ENCODE measurements around the gene MEMO1. TPM values are rescaled to one million over a fixed set of nuclear protein-coding genes. Genes with fewer than 3 reads are reported as not detected.

Gene MEMO1
- total and polyA plus RNA-seq, 9 of the 15 experiments (the other 6 are each of a cell fraction or from before 2014, with no cell fraction given) = 22.1 to 87.7 (median 61.2) TPM

DNA sequence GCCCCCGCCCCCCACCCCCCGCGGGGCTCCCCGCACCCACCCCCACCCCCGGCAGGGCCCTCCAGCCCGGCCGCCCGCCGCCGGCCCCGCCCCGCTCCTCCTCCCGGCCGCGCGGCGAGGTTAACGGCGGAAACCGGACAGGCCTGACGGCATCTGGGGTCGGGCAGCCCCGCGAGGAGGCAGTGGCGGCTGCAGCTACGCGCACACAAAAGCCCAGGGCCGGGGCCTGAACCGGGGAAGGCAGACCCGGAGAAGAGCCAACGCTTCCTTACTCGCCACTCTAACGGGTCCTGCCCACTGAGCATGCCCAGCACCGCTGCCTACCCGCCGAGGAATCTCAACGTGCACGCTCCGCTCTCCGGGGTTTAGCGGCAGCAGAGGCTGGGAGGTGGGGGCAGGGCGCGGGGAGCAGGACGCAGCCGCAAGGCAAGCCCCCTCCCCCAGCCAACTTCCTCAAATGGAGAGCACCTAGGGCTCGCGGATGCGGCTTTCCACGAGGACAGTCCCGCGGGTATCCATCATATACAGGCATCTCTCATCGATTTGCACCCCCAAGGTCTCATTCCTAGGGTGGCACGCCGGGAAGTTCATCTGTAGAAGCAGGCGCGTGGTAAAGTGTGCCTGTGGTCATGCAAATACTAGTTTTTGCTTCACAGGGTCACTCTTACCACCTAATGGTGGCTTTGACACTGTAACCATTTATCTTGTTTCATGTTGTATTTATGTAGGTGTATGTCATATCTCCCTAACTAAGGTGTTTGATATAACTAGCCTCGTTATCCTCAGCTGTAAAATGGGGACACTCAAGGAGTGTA is at the start of gene MEMO1 (continued):
- TF ChIP-seq, protein P1, sequence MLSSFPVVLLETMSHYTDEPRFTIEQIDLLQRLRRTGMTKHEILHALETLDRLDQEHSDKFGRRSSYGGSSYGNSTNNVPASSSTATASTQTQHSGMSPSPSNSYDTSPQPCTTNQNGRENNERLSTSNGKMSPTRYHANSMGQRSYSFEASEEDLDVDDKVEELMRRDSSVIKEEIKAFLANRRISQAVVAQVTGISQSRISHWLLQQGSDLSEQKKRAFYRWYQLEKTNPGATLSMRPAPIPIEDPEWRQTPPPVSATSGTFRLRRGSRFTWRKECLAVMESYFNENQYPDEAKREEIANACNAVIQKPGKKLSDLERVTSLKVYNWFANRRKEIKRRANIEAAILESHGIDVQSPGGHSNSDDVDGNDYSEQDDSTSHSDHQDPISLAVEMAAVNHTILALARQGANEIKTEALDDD (IDR thresholded peaks at IDR 0.05) = 0 out of 2 replicates have a peak, but pooled peaks have one; percentile 69
- TF ChIP-seq HCFC1 (IDR thresholded peaks at IDR 0.05; ENCODE audit: low read depth, low read length) = no peak; the same call in none of the 2 replicates
- TF ChIP-seq, protein P2, sequence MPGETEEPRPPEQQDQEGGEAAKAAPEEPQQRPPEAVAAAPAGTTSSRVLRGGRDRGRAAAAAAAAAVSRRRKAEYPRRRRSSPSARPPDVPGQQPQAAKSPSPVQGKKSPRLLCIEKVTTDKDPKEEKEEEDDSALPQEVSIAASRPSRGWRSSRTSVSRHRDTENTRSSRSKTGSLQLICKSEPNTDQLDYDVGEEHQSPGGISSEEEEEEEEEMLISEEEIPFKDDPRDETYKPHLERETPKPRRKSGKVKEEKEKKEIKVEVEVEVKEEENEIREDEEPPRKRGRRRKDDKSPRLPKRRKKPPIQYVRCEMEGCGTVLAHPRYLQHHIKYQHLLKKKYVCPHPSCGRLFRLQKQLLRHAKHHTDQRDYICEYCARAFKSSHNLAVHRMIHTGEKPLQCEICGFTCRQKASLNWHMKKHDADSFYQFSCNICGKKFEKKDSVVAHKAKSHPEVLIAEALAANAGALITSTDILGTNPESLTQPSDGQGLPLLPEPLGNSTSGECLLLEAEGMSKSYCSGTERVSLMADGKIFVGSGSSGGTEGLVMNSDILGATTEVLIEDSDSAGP (CRISPR knock-in tag; IDR thresholded peaks at IDR 0.05) = peak; percentile 51; the same call in 1 of the 2 replicates
- TF ChIP-seq EHMT2 (IDR thresholded peaks at IDR 0.05) = peak; percentile 6; the same call in 1 of the 2 replicates
- no peak for TF ChIP-seq SRSF9 (IDR thresholded peaks at IDR 0.05; ENCODE audit: borderline replicate concordance, low read depth, low read length)
- no peak for TF ChIP-seq NFXL1 (CRISPR knock-in tag; IDR thresholded peaks at IDR 0.05)
- TF ChIP-seq FOXA1 (IDR thresholded peaks at IDR 0.05; ENCODE audit: borderline replicate concordance) = no peak
- TF ChIP-seq ZNF232 (CRISPR knock-in tag; IDR thresholded peaks at IDR 0.05) = 0 out of 2 replicates have a peak, but pooled peaks have one; percentile 54
- TF ChIP-seq TEAD4 (IDR thresholded peaks at IDR 0.05; ENCODE audit: low read length) = peak; percentile 79
- peak; percentile 49; the same call in 1 of the 2 replicates for TF ChIP-seq TEAD4 (CRISPR knock-in tag; IDR thresholded peaks at IDR 0.05; ENCODE audit: borderline replicate concordance)
- TF ChIP-seq PHF21A (IDR thresholded peaks at IDR 0.05; ENCODE audit: borderline replicate concordance, low read depth) = peak; percentile 59; the same call in 1 of the 2 replicates
- TF ChIP-seq, protein P3, sequence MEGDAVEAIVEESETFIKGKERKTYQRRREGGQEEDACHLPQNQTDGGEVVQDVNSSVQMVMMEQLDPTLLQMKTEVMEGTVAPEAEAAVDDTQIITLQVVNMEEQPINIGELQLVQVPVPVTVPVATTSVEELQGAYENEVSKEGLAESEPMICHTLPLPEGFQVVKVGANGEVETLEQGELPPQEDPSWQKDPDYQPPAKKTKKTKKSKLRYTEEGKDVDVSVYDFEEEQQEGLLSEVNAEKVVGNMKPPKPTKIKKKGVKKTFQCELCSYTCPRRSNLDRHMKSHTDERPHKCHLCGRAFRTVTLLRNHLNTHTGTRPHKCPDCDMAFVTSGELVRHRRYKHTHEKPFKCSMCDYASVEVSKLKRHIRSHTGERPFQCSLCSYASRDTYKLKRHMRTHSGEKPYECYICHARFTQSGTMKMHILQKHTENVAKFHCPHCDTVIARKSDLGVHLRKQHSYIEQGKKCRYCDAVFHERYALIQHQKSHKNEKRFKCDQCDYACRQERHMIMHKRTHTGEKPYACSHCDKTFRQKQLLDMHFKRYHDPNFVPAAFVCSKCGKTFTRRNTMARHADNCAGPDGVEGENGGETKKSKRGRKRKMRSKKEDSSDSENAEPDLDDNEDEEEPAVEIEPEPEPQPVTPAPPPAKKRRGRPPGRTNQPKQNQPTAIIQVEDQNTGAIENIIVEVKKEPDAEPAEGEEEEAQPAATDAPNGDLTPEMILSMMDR (IDR thresholded peaks at IDR 0.05 in 2 of 3, conservative IDR thresholded peaks at IDR 0.05 in 1 of 3; ENCODE audit: insufficient read depth in 2 of 3, low read depth in 1 of 3, low read length in 3 of 3) = peak in 2 of 3 experiments; percentile 2 to 6; a peak in 2 of 6 replicates
- TF ChIP-seq, protein P4, sequence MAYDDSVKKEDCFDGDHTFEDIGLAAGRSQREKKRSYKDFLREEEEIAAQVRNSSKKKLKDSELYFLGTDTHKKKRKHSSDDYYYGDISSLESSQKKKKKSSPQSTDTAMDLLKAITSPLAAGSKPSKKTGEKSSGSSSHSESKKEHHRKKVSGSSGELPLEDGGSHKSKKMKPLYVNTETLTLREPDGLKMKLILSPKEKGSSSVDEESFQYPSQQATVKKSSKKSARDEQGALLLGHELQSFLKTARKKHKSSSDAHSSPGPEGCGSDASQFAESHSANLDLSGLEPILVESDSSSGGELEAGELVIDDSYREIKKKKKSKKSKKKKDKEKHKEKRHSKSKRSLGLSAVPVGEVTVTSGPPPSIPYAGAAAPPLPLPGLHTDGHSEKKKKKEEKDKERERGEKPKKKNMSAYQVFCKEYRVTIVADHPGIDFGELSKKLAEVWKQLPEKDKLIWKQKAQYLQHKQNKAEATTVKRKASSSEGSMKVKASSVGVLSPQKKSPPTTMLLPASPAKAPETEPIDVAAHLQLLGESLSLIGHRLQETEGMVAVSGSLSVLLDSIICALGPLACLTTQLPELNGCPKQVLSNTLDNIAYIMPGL (CRISPR knock-in tag; IDR thresholded peaks at IDR 0.05) = peak; percentile 73; the same call in 1 of the 2 replicates
- TF ChIP-seq, protein P5, sequence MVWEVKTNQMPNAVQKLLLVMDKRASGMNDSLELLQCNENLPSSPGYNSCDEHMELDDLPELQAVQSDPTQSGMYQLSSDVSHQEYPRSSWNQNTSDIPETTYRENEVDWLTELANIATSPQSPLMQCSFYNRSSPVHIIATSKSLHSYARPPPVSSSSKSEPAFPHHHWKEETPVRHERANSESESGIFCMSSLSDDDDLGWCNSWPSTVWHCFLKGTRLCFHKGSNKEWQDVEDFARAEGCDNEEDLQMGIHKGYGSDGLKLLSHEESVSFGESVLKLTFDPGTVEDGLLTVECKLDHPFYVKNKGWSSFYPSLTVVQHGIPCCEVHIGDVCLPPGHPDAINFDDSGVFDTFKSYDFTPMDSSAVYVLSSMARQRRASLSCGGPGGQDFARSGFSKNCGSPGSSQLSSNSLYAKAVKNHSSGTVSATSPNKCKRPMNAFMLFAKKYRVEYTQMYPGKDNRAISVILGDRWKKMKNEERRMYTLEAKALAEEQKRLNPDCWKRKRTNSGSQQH (CRISPR knock-in tag; IDR thresholded peaks at IDR 0.05) = peak; percentile 80; the same call in 1 of the 2 replicates
- peak in 1 of 2 experiments; percentile 88; a peak in 1 of 4 replicates for TF ChIP-seq NONO (IDR thresholded peaks at IDR 0.05; ENCODE audit: low read depth in 2 of 2, low read length in 1 of 2)
- TF ChIP-seq BCL6 (CRISPR knock-in tag; IDR thresholded peaks at IDR 0.05) = no peak
